Breast epithelium (tissue), 4 donors: ENCODE data around the gene FOXF1. TPM values are rescaled to one million over a fixed set of nuclear protein-coding genes. Genes with fewer than 3 reads are reported as not detected.

Experiments
- DNase-seq, 2 donors: peaks; one replicate each; pipeline ENCODE4 v3.0.0-alpha.2; 2019; ENCODE audit warnings: low spot score in 2 of 2
- H3K27ac ChIP-seq, 2 donors: fragments of 200-600 bp; sonication (generic) in 1 of 2; one replicate each; pipeline ENCODE4 v1.5.1; 2016 to 2019; ENCODE audit warnings: mild to moderate bottlenecking in 1 of 2
- H3K27me3 ChIP-seq, 2 donors: fragments of 200-600 bp; sonication (generic) in 1 of 2; one replicate each; pipeline versions ENCODE4 v1.5.1 to v1.6.0; 2017 to 2019; ENCODE audit warnings: control low read depth in 1 of 2, mild to moderate bottlenecking in 1 of 2
- H3K36me3 ChIP-seq: fragments of 200-600 bp; one replicate; pipeline ENCODE4 v1.5.1; 2019
- H3K4me1 ChIP-seq, 2 donors: fragments of 200-600 bp; sonication (generic); one replicate each; pipeline ENCODE4 v1.5.1; 2016 to 2019; ENCODE audit warnings: control low read depth in 1 of 2
- H3K4me3 ChIP-seq, 3 donors: fragments of 200-600 bp; sonication (generic); 1 replicate in 2 of 3; 2 replicates in 1 of 3; pipeline ENCODE4 v1.5.1; 2016 to 2019; ENCODE audit warnings: mild to moderate bottlenecking in 3 of 3, moderate library complexity in 2 of 3
- H3K9me3 ChIP-seq, 2 donors: fragments of 200-600 bp; sonication (generic) in 1 of 2; one replicate each; pipeline ENCODE4 v1.5.1; 2016 to 2019; ENCODE audit warnings: control low read depth in 1 of 2
- CTCF ChIP-seq, 3 donors: fragments of 450-650 bp; IDR thresholded peaks; one replicate each; pipeline ENCODE4 v1.5.1; 2016 to 2017; ENCODE audit warnings: antibody characterized with exemption in 3 of 3, mild to moderate bottlenecking in 3 of 3, moderate library complexity in 3 of 3
- POLR2A ChIP-seq: fragments of 450-650 bp; IDR thresholded peaks from one replicate; pipeline ENCODE4 v1.6.1; 2016; ENCODE audit warnings: antibody characterized with exemption, mild to moderate bottlenecking, moderate library complexity
- POLR2AphosphoS5 ChIP-seq, 3 donors: sonication (generic); formaldehyde crosslinking; IDR thresholded peaks; one replicate each; pipeline ENCODE4 v1.6.1; 2017; ENCODE audit warnings: antibody characterized with exemption in 3 of 3
- intact Hi-C: fragments of 100-400 bp; cut with DNase I; formaldehyde crosslinking; loops from one replicate; pipeline ENCODE4 v1.15.1; 2023; ENCODE audit warnings: low total_unique reads
- total RNA-seq, 3 donors: library from RNA; depleted of rRNA; stranded (reverse); fragments of >200 nt; gene quantifications; one replicate each; pipeline ENCODE4 v1.1.0, GENCODE V29; 2016

Gene FOXF1
- total RNA-seq, 3 donors from 2014 or later = 0.15 to 0.66 TPM; not detected in 1

GRCh38 chr16:86466696-86467406, 43.5 kb upstream of the FOXF1 start:
- H3K27ac ChIP-seq = no peak overlapping the region
- H3K4me1 ChIP-seq = no peaks in the 10 kb centered on the region
- intact Hi-C loops = no loop called here
- no peak for TF ChIP-seq POLR2AphosphoS5 (IDR thresholded peaks at IDR 0.05)
- TF ChIP-seq POLR2A = no peak
- TF ChIP-seq CTCF (IDR thresholded peaks at IDR 0.05) = no peak
- no peaks in the 10 kb centered on the region for H3K36me3 ChIP-seq
- H3K27me3 ChIP-seq = peaks cover 0 to 6% of the 10 kb centered on the region in 2 donors
- H3K9me3 ChIP-seq = no peaks in the 10 kb centered on the region
- no peak for DNase-seq
- H3K4me3 ChIP-seq = no peak overlapping the region

- H3K4me3 ChIP-seq = no peak overlapping the region
- intact Hi-C loops = no loop called here
- no peaks in the 10 kb centered on the region for H3K4me1 ChIP-seq
- H3K27ac ChIP-seq = no peak overlapping the region
- peaks cover 0 to 13% of the 10 kb centered on the region in 2 donors for H3K27me3 ChIP-seq
- H3K36me3 ChIP-seq = no peaks in the 10 kb centered on the region
- TF ChIP-seq POLR2A (no peak), POLR2AphosphoS5 (IDR thresholded peaks at IDR 0.05) (no peak), CTCF (IDR thresholded peaks at IDR 0.05) (no peak)
- peaks cover 0 to 4% of the 10 kb centered on the region in 2 donors for H3K9me3 ChIP-seq
- DNase-seq = no peak
Observed at GRCh38 chr16:86467490-86467889, 42.8 kb upstream of the FOXF1 start.

GRCh38 chr16:86470964-86471363, 39.4 kb upstream of the FOXF1 start:
- Histone ChIP-seq H3K4me1 (no peaks in the 10 kb centered on the region), H3K36me3 (no peaks in the 10 kb centered on the region), H3K27me3 (peaks cover 0 to 32% of the 10 kb centered on the region in 2 donors), H3K4me3 (no peak overlapping the region), H3K9me3 (peaks cover 0 to 4% of the 10 kb centered on the region in 2 donors), H3K27ac (no peak overlapping the region)
- TF ChIP-seq POLR2A (no peak), CTCF (IDR thresholded peaks at IDR 0.05) (no peak), POLR2AphosphoS5 (IDR thresholded peaks at IDR 0.05) (no peak)
- intact Hi-C loops = no loop called here
- no peak for DNase-seq

- TF ChIP-seq POLR2A (no peak), CTCF (IDR thresholded peaks at IDR 0.05) (no peak), POLR2AphosphoS5 (IDR thresholded peaks at IDR 0.05) (no peak)
- Histone ChIP-seq H3K4me3 (no peak overlapping the region), H3K9me3 (peaks cover 0 to 4% of the 10 kb centered on the region in 2 donors), H3K27me3 (peaks cover 0 to 34% of the 10 kb centered on the region in 2 donors), H3K27ac (no peak overlapping the region), H3K36me3 (no peaks in the 10 kb centered on the region), H3K4me1 (no peaks in the 10 kb centered on the region)
- intact Hi-C loops = no loop called here
- DNase-seq = no peak
Observed at GRCh38 chr16:86471896-86472295, 38.4 kb upstream of the FOXF1 start.

- no peaks in the 10 kb centered on the region for H3K4me1 ChIP-seq
- TF ChIP-seq CTCF (IDR thresholded peaks at IDR 0.05) = no peak
- TF ChIP-seq POLR2A = no peak
- no peak for TF ChIP-seq POLR2AphosphoS5 (IDR thresholded peaks at IDR 0.05)
- H3K9me3 ChIP-seq = peaks cover 0 to 4% of the 10 kb centered on the region in 2 donors
- intact Hi-C loops = no loop called here
- H3K4me3 ChIP-seq = no peak overlapping the region
- no peak overlapping the region for H3K27ac ChIP-seq
- no peak for DNase-seq
- no peaks in the 10 kb centered on the region for H3K36me3 ChIP-seq
- H3K27me3 ChIP-seq = peaks cover 0 to 34% of the 10 kb centered on the region in 2 donors
Observed at GRCh38 chr16:86472366-86472765, 38.0 kb upstream of the FOXF1 start.
